CD4-positive, CD25-positive, alpha-beta regulatory T cell (primary cell): ENCODE results near the gene CPXM2. TPM values are rescaled to one million over a fixed set of nuclear protein-coding genes. Genes with fewer than 3 reads are reported as not detected.

ENCODE experiments used
- ATAC-seq, 2 donors: fragments of 150-1000 bp; cut with Tn5 transposase; one replicate each; pipeline ENCODE4 v1.10.0; 2021; ENCODE audit warnings: low read depth in 2 of 2, moderate number of reproducible peaks in 2 of 2, moderate library complexity in 1 of 2
- DNase-seq, 3 donors: peaks; one replicate each; pipeline versions ENCODE4 v3.0.0 to v3.0.0-alpha.2; 2012 to 2022; ENCODE audit warnings: mixed read lengths in 1 of 3
- H3K27ac ChIP-seq: one replicate; pipeline ENCODE4 v1.7.0; 2013; ENCODE audit warnings: mild to moderate bottlenecking, low read length; ENCODE audit not compliant: insufficient read depth, poor library complexity, severe bottlenecking
- H3K27me3 ChIP-seq: one replicate; pipeline ENCODE4 v1.7.0; 2013; ENCODE audit warnings: low read length; ENCODE audit not compliant: control insufficient read depth, insufficient read depth
- H3K36me3 ChIP-seq: one replicate; pipeline ENCODE4 v1.7.0; 2013; ENCODE audit warnings: mild to moderate bottlenecking, low read length, moderate library complexity; ENCODE audit not compliant: control insufficient read depth, insufficient read depth
- H3K4me1 ChIP-seq: 2 replicates; pipeline ENCODE4 v1.7.0; 2013; ENCODE audit warnings: mild to moderate bottlenecking, low read length; ENCODE audit not compliant: insufficient read depth, control insufficient read depth, poor library complexity, severe bottlenecking
- H3K4me3 ChIP-seq: one replicate; pipeline ENCODE4 v1.7.0; 2013; ENCODE audit warnings: low read depth, mild to moderate bottlenecking, low read length, moderate library complexity
- H3K9me3 ChIP-seq, 2 experiments: 1 replicate in 1 of 2; 2 replicates in 1 of 2; pipeline ENCODE4 v1.7.0; 2013; ENCODE audit warnings: low read length in 2 of 2, mild to moderate bottlenecking in 1 of 2, moderate library complexity in 1 of 2; ENCODE audit not compliant: control insufficient read depth in 2 of 2
- H3K27ac Mint-ChIP-seq, 3 donors: one replicate each; pipeline ENCODE4 v1.8.0; 2020 to 2022; ENCODE audit warnings: mild to moderate bottlenecking in 3 of 3, mixed read lengths in 3 of 3, moderate library complexity in 2 of 3
- H3K27me3 Mint-ChIP-seq: one replicate; pipeline ENCODE4 v1.8.0; 2022; ENCODE audit warnings: mild to moderate bottlenecking, mixed read lengths
- H3K36me3 Mint-ChIP-seq: one replicate; pipeline ENCODE4 v1.8.0; 2020; ENCODE audit warnings: mixed read lengths
- H3K4me1 Mint-ChIP-seq, 4 donors: one replicate each; pipeline ENCODE4 v1.8.0; 2020 to 2022; ENCODE audit warnings: mixed read lengths in 4 of 4, mild to moderate bottlenecking in 1 of 4
- H3K4me3 Mint-ChIP-seq, 4 donors: one replicate each; pipeline ENCODE4 v1.8.0; 2020 to 2022; ENCODE audit warnings: mild to moderate bottlenecking in 4 of 4, mixed read lengths in 4 of 4, moderate library complexity in 3 of 4
- H3K9me3 Mint-ChIP-seq, 7 donors: one replicate each; pipeline ENCODE4 v1.8.0; 2020 to 2022; ENCODE audit warnings: mixed read lengths in 7 of 7, mild to moderate bottlenecking in 3 of 7, moderate library complexity in 2 of 7
- polyA plus RNA-seq, 4 donors: library from polyadenylated mRNA; unstranded; fragments of 300-500 nt; fragmentation: Illumina TruSeq; gene quantifications; one replicate each; pipeline ENCODE4 v1.2.3, GENCODE V29; 2021
- total RNA-seq: library from RNA; stranded (reverse); gene quantifications from one replicate; pipeline ENCODE4 v1.2.3, GENCODE V29; 2022

Gene CPXM2
- total and polyA plus RNA-seq, 5 donors from 2014 or later = not detected

- Histone ChIP-seq H3K9me3 (no peaks in the 10 kb centered on the region), H3K27me3 (no peaks in the 10 kb centered on the region), H3K36me3 (no peaks in the 10 kb centered on the region), H3K4me1 (no peaks in the 10 kb centered on the region), H3K27ac (no peak overlapping the region), H3K4me3 (no peak overlapping the region)
- H3K27ac Mint-ChIP-seq = no peak overlapping the region
- H3K4me1 Mint-ChIP-seq = no peaks in the 10 kb centered on the region
- H3K9me3 Mint-ChIP-seq = peaks cover 0 to 2% (median 0%) of the 10 kb centered on the region in 7 donors
- DNase-seq (no peak), ATAC-seq (no peak)
- H3K27me3 Mint-ChIP-seq = peaks cover 10% of the 10 kb centered on the region
- H3K4me3 Mint-ChIP-seq = no peak overlapping the region
- no peaks in the 10 kb centered on the region for H3K36me3 Mint-ChIP-seq
These were observed 92.8 kb downstream of the CPXM2 start for GRCh38 chr10:123798856-123799255.

GRCh38 chr10:123797813-123798212, 93.8 kb downstream of the CPXM2 start:
- Mint-ChIP-seq H3K9me3 (peaks cover 0 to 2% (median 0%) of the 10 kb centered on the region in 7 donors), H3K36me3 (no peaks in the 10 kb centered on the region), H3K4me1 (no peaks in the 10 kb centered on the region), H3K4me3 (no peak overlapping the region), H3K27ac (no peak overlapping the region), H3K27me3 (peaks cover 4% of the 10 kb centered on the region)
- DNase-seq (no peak), ATAC-seq (no peak)
- no peaks in the 10 kb centered on the region for H3K9me3 ChIP-seq
- H3K36me3 ChIP-seq = no peaks in the 10 kb centered on the region
- no peak overlapping the region for H3K4me3 ChIP-seq
- H3K4me1 ChIP-seq = no peaks in the 10 kb centered on the region
- no peak overlapping the region for H3K27ac ChIP-seq
- H3K27me3 ChIP-seq = no peaks in the 10 kb centered on the region

GRCh38 chr10:123796736-123797135, 94.9 kb downstream of the CPXM2 start:
- H3K9me3 ChIP-seq = no peaks in the 10 kb centered on the region
- no peak overlapping the region for H3K27ac ChIP-seq
- no peaks in the 10 kb centered on the region for H3K36me3 ChIP-seq
- no peaks in the 10 kb centered on the region for H3K27me3 ChIP-seq
- ATAC-seq (no peak), DNase-seq (no peak)
- no peaks in the 10 kb centered on the region for H3K4me1 Mint-ChIP-seq
- peaks cover 4% of the 10 kb centered on the region for H3K27me3 Mint-ChIP-seq
- peak overlapping the region in 1 of 4 donors; percentile 13 for H3K4me3 Mint-ChIP-seq
- H3K4me1 ChIP-seq = no peaks in the 10 kb centered on the region
- peaks cover 0 to 2% (median 0%) of the 10 kb centered on the region in 7 donors for H3K9me3 Mint-ChIP-seq
- no peak overlapping the region for H3K4me3 ChIP-seq
- H3K36me3 Mint-ChIP-seq = no peaks in the 10 kb centered on the region
- H3K27ac Mint-ChIP-seq = no peak overlapping the region

GRCh38 chr10:123795846-123796590, 95.6 kb downstream of the CPXM2 start:
- DNase-seq = no peak
- Mint-ChIP-seq H3K36me3 (no peaks in the 10 kb centered on the region), H3K4me1 (no peaks in the 10 kb centered on the region), H3K4me3 (no peak overlapping the region), H3K9me3 (peaks cover 0 to 2% (median 0%) of the 10 kb centered on the region in 7 donors), H3K27me3 (peaks cover 4% of the 10 kb centered on the region), H3K27ac (no peak overlapping the region)
- Histone ChIP-seq H3K36me3 (no peaks in the 10 kb centered on the region), H3K27me3 (no peaks in the 10 kb centered on the region), H3K9me3 (no peaks in the 10 kb centered on the region), H3K4me3 (no peak overlapping the region), H3K4me1 (no peaks in the 10 kb centered on the region), H3K27ac (no peak overlapping the region)
- no peak for ATAC-seq

- ATAC-seq (no peak), DNase-seq (no peak)
- Histone ChIP-seq H3K9me3 (no peaks in the 10 kb centered on the region), H3K27me3 (no peaks in the 10 kb centered on the region), H3K4me3 (no peak overlapping the region), H3K4me1 (no peaks in the 10 kb centered on the region), H3K36me3 (no peaks in the 10 kb centered on the region), H3K27ac (no peak overlapping the region)
- H3K27me3 Mint-ChIP-seq = peaks cover 4% of the 10 kb centered on the region
- H3K4me3 Mint-ChIP-seq = no peak overlapping the region
- H3K27ac Mint-ChIP-seq = no peak overlapping the region
- no peaks in the 10 kb centered on the region for H3K36me3 Mint-ChIP-seq
- no peaks in the 10 kb centered on the region for H3K4me1 Mint-ChIP-seq
- H3K9me3 Mint-ChIP-seq = peaks cover 0 to 2% (median 0%) of the 10 kb centered on the region in 7 donors
These were observed 96.3 kb downstream of the CPXM2 start for GRCh38 chr10:123795196-123795780.

- H3K4me3 Mint-ChIP-seq = no peak overlapping the region
These were observed 99.2 kb downstream of the CPXM2 start for GRCh38 chr10:123792248-123792978.

GRCh38 chr10:123790132-123790885, 101.3 kb downstream of the CPXM2 start:
- ATAC-seq = no peak
- no peak overlapping the region for H3K27ac ChIP-seq
- no peaks in the 10 kb centered on the region for H3K36me3 ChIP-seq
- Mint-ChIP-seq H3K36me3 (no peaks in the 10 kb centered on the region), H3K9me3 (peaks cover 0 to 3% (median 0%) of the 10 kb centered on the region in 7 donors), H3K4me1 (no peaks in the 10 kb centered on the region), H3K27me3 (no peaks in the 10 kb centered on the region), H3K4me3 (no peak overlapping the region), H3K27ac (no peak overlapping the region)
- H3K4me3 ChIP-seq = no peak overlapping the region
- H3K4me1 ChIP-seq = no peaks in the 10 kb centered on the region
- H3K9me3 ChIP-seq = no peaks in the 10 kb centered on the region
- no peak for DNase-seq
- no peaks in the 10 kb centered on the region for H3K27me3 ChIP-seq

More at GRCh38 chr10:123792248-123792978, 99.2 kb downstream of the CPXM2 start:
- DNase-seq (no peak), ATAC-seq (no peak)
- Histone ChIP-seq H3K27ac (no peak overlapping the region), H3K9me3 (no peaks in the 10 kb centered on the region), H3K36me3 (no peaks in the 10 kb centered on the region), H3K27me3 (no peaks in the 10 kb centered on the region), H3K4me3 (no peak overlapping the region), H3K4me1 (no peaks in the 10 kb centered on the region)
- Mint-ChIP-seq H3K27ac (no peak overlapping the region), H3K27me3 (no peaks in the 10 kb centered on the region), H3K9me3 (peaks cover 0 to 3% (median 0%) of the 10 kb centered on the region in 7 donors), H3K4me1 (no peaks in the 10 kb centered on the region), H3K36me3 (no peaks in the 10 kb centered on the region)
